ENCODE results near the gene LRIT3.

DNA sequence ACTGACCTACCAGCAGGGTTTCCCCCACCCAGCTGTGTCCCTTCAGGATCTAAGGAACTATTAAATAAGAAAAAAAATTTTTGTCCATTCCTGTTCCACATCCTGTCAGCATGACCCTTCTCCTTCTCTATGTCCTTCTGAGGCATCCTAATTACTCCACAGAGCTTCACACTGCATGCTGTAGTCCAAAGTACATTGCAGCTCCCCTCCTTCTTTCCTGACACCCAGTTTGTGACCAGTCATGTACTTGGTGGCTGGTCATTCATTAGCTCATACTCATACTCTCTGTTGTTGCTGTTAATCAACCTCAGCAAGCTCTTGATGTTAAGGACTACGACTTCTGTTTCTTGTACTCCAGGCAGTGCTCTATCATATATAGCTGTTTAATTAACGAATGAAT, 62.3 kb downstream of the LRIT3 start:
- TF ChIP-seq, protein P1, sequence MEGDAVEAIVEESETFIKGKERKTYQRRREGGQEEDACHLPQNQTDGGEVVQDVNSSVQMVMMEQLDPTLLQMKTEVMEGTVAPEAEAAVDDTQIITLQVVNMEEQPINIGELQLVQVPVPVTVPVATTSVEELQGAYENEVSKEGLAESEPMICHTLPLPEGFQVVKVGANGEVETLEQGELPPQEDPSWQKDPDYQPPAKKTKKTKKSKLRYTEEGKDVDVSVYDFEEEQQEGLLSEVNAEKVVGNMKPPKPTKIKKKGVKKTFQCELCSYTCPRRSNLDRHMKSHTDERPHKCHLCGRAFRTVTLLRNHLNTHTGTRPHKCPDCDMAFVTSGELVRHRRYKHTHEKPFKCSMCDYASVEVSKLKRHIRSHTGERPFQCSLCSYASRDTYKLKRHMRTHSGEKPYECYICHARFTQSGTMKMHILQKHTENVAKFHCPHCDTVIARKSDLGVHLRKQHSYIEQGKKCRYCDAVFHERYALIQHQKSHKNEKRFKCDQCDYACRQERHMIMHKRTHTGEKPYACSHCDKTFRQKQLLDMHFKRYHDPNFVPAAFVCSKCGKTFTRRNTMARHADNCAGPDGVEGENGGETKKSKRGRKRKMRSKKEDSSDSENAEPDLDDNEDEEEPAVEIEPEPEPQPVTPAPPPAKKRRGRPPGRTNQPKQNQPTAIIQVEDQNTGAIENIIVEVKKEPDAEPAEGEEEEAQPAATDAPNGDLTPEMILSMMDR (conservative IDR thresholded peaks at IDR 0.05; ENCODE audit: low read length), result no peak
- no peak for TF ChIP-seq EZH2phosphoT487 (IDR thresholded peaks at IDR 0.05; ENCODE audit: borderline replicate concordance, low read depth, low read length)

Measured in OCI-LY7 (cell line).